DLD1 (cell line): ENCODE data around the gene RAVER2.
"Not testable (repeated sequence)": the region's sequence is repeated elsewhere in the genome, so short reads cannot be mapped to it uniquely, and the experiment has no call there.

ENCODE experiments used
- in situ Hi-C: cut with HindIII; loops from 2 replicates; pipeline ENCODE4 v1.10.0; 2017; ENCODE audit warnings: low sequenced_read_pairs

Gene RAVER2

DNA sequence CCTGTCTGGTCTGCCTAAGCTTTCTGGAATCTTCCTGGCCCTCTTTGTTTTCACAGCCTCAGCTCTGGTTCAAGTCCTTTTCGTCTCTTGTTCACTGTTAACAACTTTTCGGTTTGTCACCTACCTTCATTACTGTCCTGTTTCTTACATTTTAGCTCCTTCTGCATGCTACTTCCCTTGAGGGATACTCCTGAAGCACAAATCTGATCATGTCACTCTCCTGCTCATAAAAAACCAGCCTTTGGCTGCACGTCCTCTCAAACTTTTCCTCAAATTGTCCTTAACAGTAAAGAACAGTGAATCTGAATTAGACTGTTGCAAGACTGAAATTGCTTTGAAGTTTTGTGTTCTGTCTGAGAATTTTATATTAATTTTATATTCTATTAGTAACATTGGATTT is 3.3 kb downstream of the RAVER2 start:
- in situ Hi-C loops, result no loop called here

DNA sequence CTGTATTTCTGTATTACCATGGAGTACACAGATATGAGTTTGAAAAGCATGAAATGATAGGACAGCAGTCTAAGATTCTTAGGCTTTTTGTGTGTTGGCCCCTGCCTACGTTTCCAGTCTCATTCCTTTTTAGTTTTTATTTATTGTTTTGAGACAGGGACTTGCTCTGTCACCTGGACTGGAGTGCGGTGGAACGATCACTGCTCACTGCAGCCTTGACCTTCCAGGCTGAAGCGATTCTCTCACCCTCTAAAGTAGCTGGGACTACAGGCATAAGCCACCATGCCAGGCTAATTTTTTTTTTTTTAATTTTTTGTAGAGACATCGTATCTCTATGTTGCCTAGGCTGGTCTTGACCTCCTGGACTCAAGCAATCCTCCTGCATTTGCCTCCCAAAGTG is 3.8 kb downstream of the RAVER2 start:
- in situ Hi-C loops, result no loop called here

DNA sequence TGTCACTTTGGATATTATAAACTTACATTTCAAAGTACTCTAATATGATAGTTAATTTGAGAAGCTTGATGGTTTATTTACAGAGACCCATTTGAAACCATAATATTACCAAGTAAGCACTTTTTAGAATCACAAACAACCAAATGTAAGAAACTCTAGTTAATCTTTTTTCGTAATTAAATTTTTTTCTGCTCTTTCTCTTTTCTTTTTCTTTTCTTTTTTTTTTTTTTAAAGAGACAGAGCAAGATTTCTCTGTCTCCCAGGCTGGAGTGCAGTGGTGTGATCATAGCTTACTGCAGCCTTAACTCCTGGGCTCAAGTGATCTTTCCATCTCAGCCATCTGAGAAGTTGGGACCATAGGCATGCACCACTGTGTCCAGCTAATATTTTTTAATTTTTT is 5.2 kb downstream of the RAVER2 start:
- in situ Hi-C loops, result no loop called here

DNA sequence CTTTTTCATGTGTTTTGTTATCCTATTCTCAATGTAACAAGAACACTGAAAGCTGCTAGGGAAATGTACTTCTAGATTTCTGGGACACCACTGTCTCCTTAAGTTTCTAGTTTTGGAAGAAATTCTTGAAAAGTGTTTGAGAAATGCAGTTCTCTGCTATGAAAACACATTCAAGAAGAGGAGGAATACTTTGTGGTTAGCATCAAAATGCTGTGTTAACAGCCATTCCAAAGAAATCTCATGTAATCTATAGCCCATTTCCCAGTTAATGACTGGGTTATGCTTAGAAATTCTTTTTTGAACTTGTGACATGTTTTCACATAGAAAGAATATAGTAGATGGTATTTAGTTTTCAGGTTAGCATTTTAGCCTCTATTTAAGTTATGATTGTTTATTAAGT is 6.0 kb downstream of the RAVER2 start:
- in situ Hi-C loops, result no loop called here

DNA sequence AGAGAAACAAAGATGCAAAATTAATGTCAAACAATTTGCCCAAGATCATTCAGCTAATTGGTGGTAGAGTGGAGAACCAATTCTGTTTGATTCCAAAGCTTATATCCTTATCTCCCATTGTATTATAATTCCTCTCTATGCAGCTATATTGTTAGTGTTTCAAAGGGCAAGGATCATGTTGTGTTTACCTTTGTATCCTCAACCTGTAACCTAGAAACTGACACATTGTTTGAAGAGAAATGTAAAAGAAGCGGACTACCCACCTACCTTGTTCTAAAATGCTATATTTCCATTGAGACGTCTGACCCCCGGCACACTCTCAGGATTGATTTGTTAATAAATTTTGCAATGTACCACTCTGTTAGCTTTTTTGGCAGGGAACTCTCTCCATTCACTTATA is 9.3 kb downstream of the RAVER2 start:
- in situ Hi-C loops, result no loop called here

DNA sequence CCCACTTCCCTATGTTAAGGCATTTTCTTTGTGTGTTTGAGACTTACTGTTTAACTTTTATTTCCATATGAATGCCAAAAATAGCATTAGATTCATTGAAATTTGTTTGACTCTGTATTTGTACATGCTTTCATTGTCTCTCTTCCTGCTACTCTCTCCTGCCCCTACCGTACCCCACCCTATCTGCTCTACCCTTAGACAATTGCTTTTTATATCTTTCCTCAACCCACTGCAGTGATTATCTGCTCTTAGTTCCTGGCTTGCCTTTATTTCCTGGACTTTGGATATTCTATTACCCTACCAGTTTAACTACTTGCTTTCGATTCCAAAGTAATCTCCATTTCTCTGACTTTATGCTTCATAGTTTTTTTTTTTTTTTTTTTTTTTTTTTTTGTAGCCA is 10.5 kb downstream of the RAVER2 start:
- in situ Hi-C loops, result no loop called here

DNA sequence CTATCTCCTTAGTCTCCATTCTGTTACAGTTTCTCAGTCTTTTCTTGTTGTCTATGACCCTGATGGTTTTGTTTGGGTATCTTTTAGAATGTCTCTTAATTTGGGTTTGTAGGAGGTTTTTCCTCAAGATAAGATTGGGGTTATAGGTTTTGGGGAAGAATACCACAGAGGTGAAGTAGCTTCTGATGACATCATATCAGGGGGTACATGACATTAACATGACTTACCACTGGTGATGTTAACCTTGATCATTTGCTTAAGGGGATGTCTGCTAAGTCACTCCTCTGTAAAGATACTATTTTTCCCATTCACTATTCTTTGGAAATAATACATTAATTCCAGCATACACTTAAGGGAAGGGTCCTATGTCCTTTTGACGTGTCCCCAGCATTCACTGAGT is 11.9 kb downstream of the RAVER2 start:
- in situ Hi-C loops, result no loop called here

DNA sequence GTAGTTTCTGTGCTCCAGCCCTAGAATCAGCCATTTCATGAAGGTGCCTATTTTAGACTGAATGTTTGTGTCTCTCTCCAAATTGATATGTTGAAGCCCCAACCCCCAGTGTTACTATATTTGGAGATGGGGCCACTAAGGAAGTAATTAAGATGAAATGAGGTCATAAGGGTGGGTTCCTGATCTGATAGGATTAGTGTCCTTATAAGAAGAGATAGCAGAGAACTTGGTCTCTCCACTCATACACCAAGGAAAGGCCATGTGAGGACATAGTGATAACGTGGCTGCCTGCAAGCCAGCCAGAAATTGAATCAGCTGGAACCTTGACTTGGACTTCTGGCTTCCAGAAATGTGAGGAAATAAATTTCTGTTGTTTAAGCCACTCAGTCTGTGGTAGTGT is 12.3 kb downstream of the RAVER2 start:
- in situ Hi-C loops, result no loop called here

DNA sequence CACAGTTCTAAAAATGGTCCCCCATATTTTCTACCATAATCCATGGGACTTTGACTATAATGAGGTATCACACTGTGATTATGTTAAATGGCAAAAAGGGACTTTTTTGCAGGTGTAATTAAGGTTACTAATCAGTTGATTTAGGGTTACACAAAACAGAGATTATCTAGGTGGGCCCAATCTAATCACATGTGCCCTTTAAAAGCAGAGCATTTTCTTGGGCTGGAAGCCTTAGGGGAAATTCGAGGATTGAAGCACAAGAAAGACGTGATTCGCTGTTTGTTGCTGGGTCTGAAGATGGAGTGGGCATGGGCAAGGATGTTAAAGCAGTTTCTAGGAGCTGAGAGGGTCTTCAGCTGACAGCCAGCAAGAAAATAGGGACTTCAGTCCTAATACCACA is 13.4 kb downstream of the RAVER2 start:
- in situ Hi-C loops, result no loop called here

DNA sequence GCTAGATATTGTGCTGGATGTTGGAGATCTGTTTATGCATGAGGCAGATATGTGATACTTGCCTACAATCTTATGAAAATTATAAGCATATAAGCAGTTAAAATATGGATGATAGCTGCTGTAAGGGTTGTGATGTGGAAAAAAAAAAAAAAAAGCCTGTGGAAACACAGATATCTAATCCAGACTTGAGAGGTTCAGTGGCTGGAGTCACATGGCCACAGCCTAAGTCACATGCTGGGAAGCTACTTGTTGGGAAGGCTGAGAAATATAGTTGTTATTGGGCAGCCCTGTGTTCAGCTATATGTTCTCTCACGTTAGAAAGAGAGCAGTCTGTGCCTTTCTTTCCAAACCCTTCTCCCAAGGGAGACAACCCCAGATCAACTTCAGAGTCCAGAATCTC is 15.1 kb downstream of the RAVER2 start:
- in situ Hi-C loops, result no loop called here

DNA sequence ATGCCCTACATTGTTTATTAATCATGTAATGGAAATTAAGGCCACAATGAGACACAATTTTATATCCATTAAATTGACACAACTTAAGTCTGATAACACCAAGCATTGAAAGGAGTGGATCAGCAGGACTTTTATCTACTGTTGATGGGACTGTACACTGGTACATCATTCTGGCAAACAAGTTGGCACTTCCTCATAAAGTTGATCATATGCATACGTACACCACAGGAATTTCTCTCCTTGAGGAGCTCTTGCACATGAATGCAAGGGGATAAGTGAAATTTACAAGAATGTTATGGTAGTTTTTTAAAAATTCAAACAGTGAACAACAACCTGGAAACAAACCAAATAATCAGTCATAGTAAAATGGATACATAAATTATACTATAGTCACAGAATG is 20.1 kb downstream of the RAVER2 start:
- in situ Hi-C loops, result no loop called here

DNA sequence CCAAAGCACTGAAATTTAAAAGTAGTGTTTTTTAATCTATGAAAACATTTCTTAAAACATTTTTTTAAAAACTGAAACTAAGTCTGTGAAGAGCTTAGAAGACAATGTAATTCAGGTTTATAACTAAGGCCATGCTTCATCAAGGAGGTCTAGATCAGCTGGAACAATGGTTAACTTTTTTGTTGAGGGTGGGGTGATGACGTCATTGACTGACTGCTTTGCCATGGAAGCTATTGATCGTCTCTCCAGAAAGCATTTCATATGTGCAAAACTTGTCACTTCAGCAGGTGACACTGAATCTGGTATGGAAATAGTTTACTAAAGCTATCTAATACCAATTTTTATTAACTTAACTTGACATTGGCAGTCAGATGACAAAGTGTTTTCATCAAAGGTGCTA is 21.0 kb downstream of the RAVER2 start:
- in situ Hi-C loops, result no loop called here

DNA sequence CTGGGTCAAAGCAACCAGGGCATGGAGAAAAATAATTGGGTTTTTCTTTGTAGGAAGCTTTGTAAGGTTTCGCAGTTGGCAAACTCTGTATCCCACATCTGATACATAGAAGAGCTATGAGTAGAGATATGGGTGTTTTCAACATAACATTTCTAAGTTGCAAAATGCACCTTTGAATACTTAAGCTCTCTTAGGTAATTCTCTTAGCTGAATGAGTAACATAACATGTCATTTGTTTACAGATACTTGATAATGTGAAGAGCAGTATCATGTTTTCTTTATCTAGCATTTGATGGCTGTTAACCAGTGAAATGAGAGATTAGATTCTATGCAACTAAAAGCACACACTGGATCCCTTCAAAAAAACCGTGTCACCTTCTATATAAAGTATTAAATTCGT is 21.6 kb downstream of the RAVER2 start:
- in situ Hi-C loops, result no loop called here

DNA sequence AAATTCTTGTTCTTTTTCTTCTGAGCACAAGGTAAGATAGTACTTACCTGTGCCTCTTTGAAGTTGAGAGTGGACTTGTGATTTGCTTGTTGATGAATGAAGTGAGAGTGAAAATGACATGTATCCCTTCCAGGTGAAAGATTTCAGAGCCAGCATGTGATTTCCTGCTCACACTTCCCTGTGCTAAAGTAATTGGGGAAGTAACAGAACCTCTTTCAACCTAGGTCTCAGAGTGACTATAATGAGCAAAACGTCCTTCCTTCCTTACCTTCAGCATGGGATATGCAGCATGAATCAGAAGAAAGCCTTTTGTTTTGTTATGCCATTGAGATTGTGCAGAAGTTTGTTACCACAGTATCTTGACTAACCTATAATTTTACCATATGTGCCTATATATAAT is 24.6 kb downstream of the RAVER2 start:
- in situ Hi-C loops, result no loop called here

DNA sequence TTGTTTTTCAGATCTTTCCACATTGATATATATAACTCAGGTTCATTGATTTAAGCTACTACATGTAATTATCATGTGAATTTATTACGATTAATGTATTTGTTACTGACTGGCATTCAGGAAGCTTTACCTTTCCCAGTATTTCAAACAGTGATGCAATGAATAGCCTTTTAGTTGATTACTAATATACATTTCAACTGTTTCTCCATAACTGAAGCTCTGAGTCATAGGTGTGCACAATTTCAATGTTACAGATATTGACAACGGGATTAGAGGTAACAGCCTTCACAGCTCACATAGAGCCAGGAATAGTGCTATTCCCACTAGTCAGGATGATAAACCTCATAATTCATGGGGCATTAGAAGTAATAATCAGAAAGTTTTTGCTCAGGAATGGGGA is 25.1 kb downstream of the RAVER2 start:
- in situ Hi-C loops, result no loop called here

DNA sequence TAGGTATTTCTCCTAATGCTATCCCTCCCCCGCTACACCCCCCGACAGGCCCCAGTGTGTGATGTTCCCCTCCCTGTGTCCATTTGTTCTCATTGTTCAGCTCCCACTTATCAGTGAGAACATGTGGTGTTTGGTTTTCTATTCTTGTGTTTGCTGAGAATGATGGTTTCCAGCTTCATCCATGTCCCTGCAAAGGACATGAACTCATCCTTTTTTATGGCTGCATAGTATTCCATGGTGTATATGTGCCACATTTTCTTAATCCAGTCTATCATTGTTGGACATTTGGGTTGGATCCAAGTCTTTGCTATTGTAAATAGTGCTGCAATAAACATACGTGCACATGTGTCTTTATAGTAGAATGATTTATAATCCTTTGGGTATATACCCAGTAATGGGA is 28.4 kb downstream of the RAVER2 start:
- in situ Hi-C loops, result not testable (repeated sequence)

DNA sequence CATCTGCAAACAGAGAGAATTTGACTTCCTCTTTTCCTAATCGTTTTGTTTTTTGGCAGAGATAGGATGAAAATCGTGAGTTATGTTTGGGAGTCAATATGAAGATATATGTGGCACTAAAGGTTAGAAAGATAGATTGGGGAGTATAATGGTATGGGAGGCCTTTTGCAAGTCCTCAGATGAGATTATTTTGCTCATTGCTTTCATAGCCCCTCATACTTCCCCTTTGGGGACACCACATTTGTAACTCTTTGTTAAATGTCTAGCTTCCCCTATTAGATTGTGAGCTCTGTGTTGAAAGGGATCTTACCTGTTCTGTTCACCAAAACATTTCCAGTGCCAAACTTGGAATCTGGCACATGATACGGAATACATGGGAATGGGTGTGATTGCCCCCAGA is 30.2 kb downstream of the RAVER2 start:
- in situ Hi-C loops, result no loop called here

DNA sequence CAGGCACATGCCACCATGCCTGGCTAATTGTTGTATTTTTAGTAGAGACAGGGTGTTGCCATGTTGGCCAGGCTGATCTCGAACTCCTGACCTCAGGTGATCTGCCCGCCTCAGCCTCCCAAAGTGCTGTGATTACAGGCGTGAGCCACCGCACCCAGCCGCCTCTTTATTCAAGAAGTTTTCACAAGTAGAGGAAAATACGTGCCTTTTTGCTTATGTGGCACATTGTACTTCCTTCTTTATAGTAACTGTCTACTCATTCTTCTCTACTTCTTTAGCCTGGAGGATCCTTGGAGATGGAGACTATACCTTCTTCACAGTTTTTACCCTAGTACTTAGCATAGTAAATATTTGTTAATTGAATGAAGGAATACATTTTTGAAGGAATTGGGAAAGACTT is 37.2 kb downstream of the RAVER2 start:
- in situ Hi-C loops, result not testable (repeated sequence)

DNA sequence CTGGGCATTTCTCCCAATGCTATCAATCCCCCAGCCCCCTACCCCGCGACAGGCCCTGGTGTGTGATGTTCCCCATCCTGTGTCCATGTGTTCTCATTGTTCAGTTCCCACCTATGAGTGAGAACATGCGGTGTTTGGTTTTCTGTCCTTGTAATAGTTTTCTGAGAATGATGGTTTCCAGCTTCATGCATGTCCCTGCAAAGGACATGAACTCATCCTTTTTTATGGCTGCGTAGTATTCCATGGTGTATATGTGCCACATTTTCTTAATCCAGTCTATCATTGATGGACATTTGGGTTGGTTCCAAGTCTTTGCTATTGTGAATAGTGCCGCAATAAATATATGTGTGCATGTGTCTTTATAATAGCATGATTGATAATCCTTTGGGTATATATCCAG is 38.0 kb downstream of the RAVER2 start:
- in situ Hi-C loops, result not testable (repeated sequence)

DNA sequence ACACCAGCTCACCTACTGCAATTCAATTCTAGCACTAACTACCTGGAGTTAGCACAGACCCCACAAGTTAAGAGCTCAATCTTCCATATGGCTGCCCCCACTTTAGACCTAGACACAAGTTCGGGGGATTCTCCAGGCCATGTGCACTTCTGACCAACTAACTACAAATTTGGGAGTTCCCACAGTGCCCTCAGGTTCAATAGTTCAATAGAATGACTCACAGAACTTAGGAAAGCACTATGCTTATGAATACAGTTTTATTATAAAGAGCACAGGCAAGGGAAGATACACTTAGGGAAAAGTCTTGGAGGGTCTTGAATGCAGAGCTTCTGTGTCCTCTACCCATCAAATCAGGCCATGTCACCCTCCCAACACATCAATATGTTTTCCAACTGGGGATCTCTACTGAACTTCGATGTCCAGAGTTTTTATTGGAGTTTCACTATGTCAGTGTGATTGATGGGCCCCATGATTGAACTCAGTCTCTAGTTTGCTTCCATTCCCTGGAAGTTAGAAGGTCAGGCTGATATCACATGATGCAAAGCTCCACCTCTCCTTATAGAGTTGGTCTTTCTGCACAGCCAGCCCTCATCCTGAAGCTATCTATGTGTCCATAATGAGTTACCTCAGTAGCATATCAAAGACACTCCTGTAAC is 46.1 kb downstream of the RAVER2 start:
- in situ Hi-C loops, result no loop called here

DNA sequence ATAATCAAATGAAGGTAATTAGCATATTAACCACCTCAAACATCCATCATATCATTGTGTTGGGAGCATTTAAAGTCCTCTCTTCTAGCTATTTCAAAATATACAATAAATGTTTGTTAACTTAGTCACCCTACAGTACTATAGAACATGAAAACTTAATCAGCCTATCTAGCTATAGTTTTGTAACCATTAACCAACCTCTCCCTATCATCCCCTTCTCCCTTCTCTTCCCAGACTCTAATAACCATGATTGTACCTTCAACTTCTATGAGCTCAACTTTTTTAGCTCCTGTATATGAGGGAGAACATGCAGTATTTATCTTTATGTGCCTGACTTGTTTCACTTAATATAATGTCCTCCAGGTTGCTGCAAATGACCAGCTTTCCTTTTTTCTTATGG is 54.0 kb downstream of the RAVER2 start:
- in situ Hi-C loops, result no loop called here

DNA sequence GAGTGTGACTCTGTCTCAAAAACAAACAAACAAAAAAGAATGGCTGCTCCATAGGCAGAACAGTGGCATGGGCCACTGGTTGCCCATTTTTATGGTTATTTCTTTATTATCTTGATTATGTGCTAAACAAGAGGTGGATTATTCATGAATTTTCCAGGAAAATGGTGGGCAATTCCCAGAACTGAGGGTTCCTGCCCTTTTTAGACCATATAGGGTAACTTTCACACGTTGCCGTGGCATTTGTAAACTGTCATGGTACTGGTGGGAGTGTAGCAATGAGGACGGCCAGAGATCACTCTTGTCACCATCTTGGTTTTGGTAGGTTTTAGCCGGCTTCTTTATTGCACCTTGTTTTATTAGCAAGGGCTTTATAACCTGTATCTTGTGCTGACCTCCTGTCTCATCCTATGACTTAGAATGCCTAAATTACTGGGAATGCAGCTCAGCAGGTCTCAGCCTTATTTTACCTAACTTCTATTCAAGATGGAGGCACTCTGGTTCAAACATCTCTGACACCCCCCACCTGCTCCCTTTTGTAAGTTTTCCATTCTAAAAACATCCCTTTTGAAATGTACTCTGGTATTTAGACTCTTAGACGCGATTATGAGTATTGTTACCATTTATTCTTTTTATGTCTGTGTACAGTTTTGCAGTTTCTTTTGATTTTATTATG is 57.1 kb downstream of the RAVER2 start:
- in situ Hi-C loops, result no loop called here

DNA sequence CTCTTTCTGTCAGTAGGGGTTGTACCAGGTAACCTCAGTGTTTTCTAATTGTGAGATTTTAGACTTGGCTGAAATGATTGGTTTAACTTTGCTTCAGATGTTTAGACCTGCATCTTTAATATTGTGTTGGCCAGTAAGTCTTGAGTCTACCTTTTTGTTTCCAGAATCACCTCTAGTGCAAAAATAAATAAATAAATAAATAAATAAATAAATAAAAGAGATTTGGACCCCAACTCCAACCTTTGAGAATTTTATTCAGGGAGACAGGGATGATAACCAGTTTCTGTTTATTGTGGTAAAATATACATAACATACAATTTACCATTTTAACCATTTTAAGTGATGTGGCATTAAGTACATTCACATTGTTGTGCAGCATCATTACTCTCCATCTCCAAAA is 64.4 kb downstream of the RAVER2 start:
- in situ Hi-C loops, result no loop called here
